MM.1S (cell line): ENCODE results near the gene C14orf119.

ENCODE experiments used
- DNase-seq: peaks from one replicate; pipeline ENCODE4 v3.0.0-alpha.2; 2015
- H2AFZ ChIP-seq: fragments of 300-600 bp; sonication (generic); 2 replicates; pipeline ENCODE4 v1.6.0; 2016; ENCODE audit warnings: antibody characterized with exemption, low read length
- H3F3A ChIP-seq: fragments of 300-600 bp; sonication (generic); 2 replicates; pipeline ENCODE4 v1.6.1; 2016; ENCODE audit warnings: mild to moderate bottlenecking, antibody characterized with exemption, low read length, moderate library complexity, mixed read lengths; ENCODE audit not compliant: insufficient read depth
- H3K27ac ChIP-seq: fragments of 300-600 bp; sonication (generic); 2 replicates; pipeline ENCODE4 v1.5.1; 2016; ENCODE audit warnings: mild to moderate bottlenecking, low read length
- H3K27me3 ChIP-seq: fragments of 300-600 bp; sonication (generic); replicated peaks from 2 replicates; pipeline ENCODE4 v1.6.0; 2016; ENCODE audit warnings: low read length; ENCODE audit not compliant: insufficient read depth
- H3K36me3 ChIP-seq: fragments of 300-600 bp; sonication (generic); replicated peaks from 2 replicates; pipeline ENCODE4 v1.6.1; 2016; ENCODE audit warnings: mild to moderate bottlenecking, low read length, mixed read lengths; ENCODE audit not compliant: insufficient read depth
- H3K4me1 ChIP-seq: fragments of 300-600 bp; sonication (generic); 2 replicates; pipeline ENCODE4 v1.6.1; 2016; ENCODE audit warnings: low read length, mixed read lengths
- H3K4me2 ChIP-seq: fragments of 300-600 bp; sonication (generic); 2 replicates; pipeline ENCODE4 v1.6.0; 2016; ENCODE audit warnings: low read depth, low read length
- H3K4me3 ChIP-seq: fragments of 300-600 bp; sonication (generic); 2 replicates; pipeline ENCODE4 v1.5.1; 2016; ENCODE audit warnings: low read length, mixed read lengths
- H3K79me2 ChIP-seq: fragments of 300-600 bp; sonication (generic); 2 replicates; pipeline ENCODE4 v1.6.1; 2016; ENCODE audit warnings: mixed run types, low read length, mixed read lengths
- H3K9ac ChIP-seq: fragments of 300-600 bp; sonication (generic); 2 replicates; pipeline ENCODE4 v1.6.1; 2016; ENCODE audit warnings: low read length, mixed read lengths
- H3K9me2 ChIP-seq: fragments of 300-600 bp; sonication (generic); replicated peaks from 2 replicates; pipeline ENCODE4 v1.6.1; 2016; ENCODE audit warnings: mild to moderate bottlenecking, low read length, mixed read lengths; ENCODE audit not compliant: insufficient read depth
- H3K9me3 ChIP-seq: fragments of 300-600 bp; sonication (generic); replicated peaks from 2 replicates; pipeline ENCODE4 v1.6.1; 2016; ENCODE audit warnings: mild to moderate bottlenecking, low read length, mixed read lengths; ENCODE audit not compliant: insufficient read depth
- H4K20me1 ChIP-seq: fragments of 300-600 bp; sonication (generic); 2 replicates; pipeline ENCODE4 v1.6.1; 2016; ENCODE audit warnings: mild to moderate bottlenecking, low read length, moderate library complexity, mixed read lengths; ENCODE audit not compliant: insufficient read depth
- EZH2 ChIP-seq: fragments of 300-600 bp; sonication (generic); optimal IDR thresholded peaks from 2 replicates; pipeline ENCODE3; 2017; ENCODE audit warnings: low read depth, mild to moderate bottlenecking, antibody characterized with exemption, low read length, mixed read lengths
- EZH2phosphoT487 ChIP-seq: fragments of 300-600 bp; sonication (generic); IDR thresholded peaks from 2 replicates; pipeline ENCODE4 v1.6.1; 2018; ENCODE audit warnings: antibody characterized with exemption, low read length
- TF ChIP-seq, protein P1 (sequence below): fragments of 300-600 bp; sonication (generic); IDR thresholded peaks from 2 replicates; pipeline ENCODE4 v1.5.1; 2016; ENCODE audit warnings: antibody characterized with exemption, low read length, mixed read lengths

C14orf119 gene

DNA sequence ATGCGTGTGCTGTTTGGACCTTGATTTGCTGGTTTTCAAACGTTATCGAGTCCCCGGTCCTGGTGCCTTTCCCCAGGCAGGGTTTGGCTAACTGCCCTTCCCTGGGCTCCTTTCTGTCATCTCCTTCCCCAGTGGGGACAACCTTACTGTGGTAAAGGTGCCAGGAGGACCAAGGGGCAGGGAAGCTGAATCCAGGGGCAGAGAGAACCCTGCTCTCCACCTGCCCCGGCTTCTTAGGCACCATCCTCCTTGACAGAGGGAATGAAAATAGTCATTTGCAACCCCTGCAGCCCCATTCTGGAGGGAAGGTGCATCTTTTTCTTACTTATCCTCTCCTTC lies 18.8 kb downstream of the C14orf119 start:
- H3K79me2 ChIP-seq = no peaks in the 10 kb centered on the region
- no peak overlapping the region for H2AFZ ChIP-seq
- no peaks in the 10 kb centered on the region for H3K9me3 ChIP-seq
- H3K4me1 ChIP-seq = no peaks in the 10 kb centered on the region
- H4K20me1 ChIP-seq = no peaks in the 10 kb centered on the region
- no peak overlapping the region for H3K4me2 ChIP-seq
- H3K9me2 ChIP-seq = no peaks in the 10 kb centered on the region
- no peak overlapping the region for H3K9ac ChIP-seq
- H3F3A ChIP-seq = no peaks in the 10 kb centered on the region
- DNase-seq = no peak
- no peaks in the 10 kb centered on the region for H3K36me3 ChIP-seq
- no peaks in the 10 kb centered on the region; the same call in 1 of the 2 replicates for H3K27me3 ChIP-seq
- H3K27ac ChIP-seq = no peak overlapping the region
- H3K4me3 ChIP-seq = no peak overlapping the region
- TF ChIP-seq EZH2 = no peak
- TF ChIP-seq EZH2phosphoT487 = no peak
- TF ChIP-seq, protein P1, sequence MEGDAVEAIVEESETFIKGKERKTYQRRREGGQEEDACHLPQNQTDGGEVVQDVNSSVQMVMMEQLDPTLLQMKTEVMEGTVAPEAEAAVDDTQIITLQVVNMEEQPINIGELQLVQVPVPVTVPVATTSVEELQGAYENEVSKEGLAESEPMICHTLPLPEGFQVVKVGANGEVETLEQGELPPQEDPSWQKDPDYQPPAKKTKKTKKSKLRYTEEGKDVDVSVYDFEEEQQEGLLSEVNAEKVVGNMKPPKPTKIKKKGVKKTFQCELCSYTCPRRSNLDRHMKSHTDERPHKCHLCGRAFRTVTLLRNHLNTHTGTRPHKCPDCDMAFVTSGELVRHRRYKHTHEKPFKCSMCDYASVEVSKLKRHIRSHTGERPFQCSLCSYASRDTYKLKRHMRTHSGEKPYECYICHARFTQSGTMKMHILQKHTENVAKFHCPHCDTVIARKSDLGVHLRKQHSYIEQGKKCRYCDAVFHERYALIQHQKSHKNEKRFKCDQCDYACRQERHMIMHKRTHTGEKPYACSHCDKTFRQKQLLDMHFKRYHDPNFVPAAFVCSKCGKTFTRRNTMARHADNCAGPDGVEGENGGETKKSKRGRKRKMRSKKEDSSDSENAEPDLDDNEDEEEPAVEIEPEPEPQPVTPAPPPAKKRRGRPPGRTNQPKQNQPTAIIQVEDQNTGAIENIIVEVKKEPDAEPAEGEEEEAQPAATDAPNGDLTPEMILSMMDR = no peak

DNA sequence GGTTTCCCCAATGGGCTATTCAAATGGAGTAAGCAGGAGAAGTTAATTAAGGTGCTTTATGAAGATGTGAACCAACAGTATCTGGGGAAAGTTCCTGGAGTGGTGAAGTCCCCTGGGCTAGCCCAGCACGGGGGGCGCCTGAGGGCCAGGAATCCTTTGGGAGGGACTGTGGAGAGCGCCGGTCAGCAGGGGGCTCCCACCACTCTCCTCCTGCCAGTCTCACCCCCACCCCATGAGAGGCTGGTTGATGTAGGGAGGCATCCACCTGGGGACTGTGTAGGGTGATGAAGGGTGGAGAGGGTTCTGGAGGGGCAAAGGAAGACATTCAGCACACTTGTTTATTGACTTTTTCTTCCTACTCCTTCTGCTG lies 19.3 kb downstream of the C14orf119 start:
- H3K4me3 ChIP-seq = no peak overlapping the region
- no peaks in the 10 kb centered on the region for H3K36me3 ChIP-seq
- TF ChIP-seq, protein P1 = no peak
- H3K9me2 ChIP-seq = no peaks in the 10 kb centered on the region
- H2AFZ ChIP-seq = no peak overlapping the region
- no peaks in the 10 kb centered on the region for H3F3A ChIP-seq
- no peak overlapping the region for H3K27ac ChIP-seq
- H3K27me3 ChIP-seq = no peaks in the 10 kb centered on the region; the same call in 1 of the 2 replicates
- no peaks in the 10 kb centered on the region for H3K9me3 ChIP-seq
- H3K4me1 ChIP-seq = no peaks in the 10 kb centered on the region
- no peaks in the 10 kb centered on the region for H3K79me2 ChIP-seq
- no peaks in the 10 kb centered on the region for H4K20me1 ChIP-seq
- no peak for DNase-seq
- no peak overlapping the region for H3K9ac ChIP-seq
- H3K4me2 ChIP-seq = no peak overlapping the region

DNA sequence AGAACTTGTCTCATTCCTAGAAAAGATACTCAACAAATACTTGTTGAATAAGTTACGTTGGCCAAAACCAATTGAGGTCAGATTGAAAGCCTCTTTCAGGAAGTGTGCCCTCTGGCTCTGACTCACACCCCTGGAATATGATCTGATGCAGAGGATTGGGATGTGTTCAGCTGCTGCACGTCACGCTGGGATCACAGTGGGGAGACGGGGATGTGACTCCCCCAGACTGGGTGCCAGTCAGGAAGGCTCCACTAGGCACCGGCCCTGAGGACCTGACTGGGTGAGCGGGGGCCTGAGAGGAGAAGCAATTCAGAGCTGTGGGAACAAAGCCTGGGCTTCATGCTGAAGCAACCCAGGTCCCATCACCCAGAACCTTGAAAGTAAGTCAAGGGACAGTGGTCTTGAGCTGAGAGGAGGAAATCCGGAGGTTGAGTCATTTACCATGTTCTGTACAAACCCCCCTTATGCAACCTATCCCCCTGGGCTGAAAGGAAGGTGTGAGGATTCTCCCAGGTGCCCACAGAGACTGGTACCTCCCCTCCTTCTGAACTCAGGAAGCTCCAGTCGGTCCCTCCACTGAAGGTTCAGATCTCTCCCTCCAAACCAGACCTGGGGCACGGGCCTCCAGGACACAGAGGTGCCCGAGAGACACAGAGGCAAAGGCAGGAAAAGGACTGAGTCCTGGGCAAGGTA lies 19.9 kb downstream of the C14orf119 start:
- H2AFZ ChIP-seq = no peak overlapping the region
- H3F3A ChIP-seq = no peaks in the 10 kb centered on the region
- no peaks in the 10 kb centered on the region for H3K9me2 ChIP-seq
- H3K27me3 ChIP-seq = no peaks in the 10 kb centered on the region; the same call in 1 of the 2 replicates
- H3K4me2 ChIP-seq = no peak overlapping the region
- TF ChIP-seq EZH2phosphoT487 = no peak
- TF ChIP-seq, protein P1 = no peak
- no peak for TF ChIP-seq EZH2
- no peak overlapping the region for H3K4me3 ChIP-seq
- no peak for DNase-seq
- H3K9me3 ChIP-seq = no peaks in the 10 kb centered on the region
- no peak overlapping the region for H3K27ac ChIP-seq
- no peaks in the 10 kb centered on the region for H3K4me1 ChIP-seq
- H3K9ac ChIP-seq = no peak overlapping the region
- H3K36me3 ChIP-seq = no peaks in the 10 kb centered on the region
- H4K20me1 ChIP-seq = no peaks in the 10 kb centered on the region
- no peaks in the 10 kb centered on the region for H3K79me2 ChIP-seq
